Endothelial cell of umbilical vein (primary cell): ENCODE data around the gene TOGARAM2. TPM values are rescaled to one million over a fixed set of nuclear protein-coding genes. Genes with fewer than 3 reads are reported as not detected.

Experiments used
- BruUV-seq: library from RNA; stranded (reverse); fragments of 400-500 nt; replicated peaks from 2 replicates; lab custom pipeline; 2021; lab: Mats Ljungman, UMichigan
- CTCF ChIA-PET: fragments of 300-600, 350-600 bp; sonication (Branson Sonifier 250); formaldehyde crosslinking; loops from one replicate; lab custom pipeline; 2021; ENCODE audit warnings: antibody characterized with exemption, inconsistent platforms; lab: Charles Lee
- POLR2A ChIA-PET: fragments of 300-600, 350-600 bp; sonication (Branson Sonifier 250); formaldehyde crosslinking; loops from one replicate; lab custom pipeline; 2021; ENCODE audit warnings: antibody characterized with exemption, inconsistent platforms; lab: Charles Lee
- DNase-seq: peaks from one replicate; pipeline ENCODE4 v3.0.0-alpha.2; 2011; ENCODE audit warnings: low read depth, low spot score
- FAIRE-seq: peaks from 2 replicates; lab custom pipeline; 2011; peaks lifted over from hg19 to GRCh38; lab: Jason Lieb, UNC
- H2AFZ ChIP-seq: 2 replicates; pipeline ENCODE4 v1.6.0; 2012; ENCODE audit warnings: low read depth, low read length, control low read depth, inconsistent platforms
- H3K27ac ChIP-seq: 2 replicates; pipeline ENCODE4 v1.5.1; 2011; ENCODE audit warnings: low read depth, mild to moderate bottlenecking, control low read depth, low read length, moderate library complexity; ENCODE audit not compliant: insufficient read depth
- H3K27me3 ChIP-seq, 2 experiments: 2 replicates each; pipeline versions ENCODE4 v1.6.0 to v1.6.1; 2011; ENCODE audit warnings: low read length in 2 of 2, mixed read lengths in 1 of 2; ENCODE audit not compliant: control insufficient read depth in 2 of 2, insufficient read depth in 2 of 2
- H3K36me3 ChIP-seq, 2 experiments: 2 replicates in 1 of 2; 3 replicates in 1 of 2; pipeline ENCODE4 v1.5.1; 2011; ENCODE audit warnings: low read length in 2 of 2, mild to moderate bottlenecking in 1 of 2, moderate library complexity in 1 of 2; ENCODE audit not compliant: control insufficient read depth in 2 of 2, insufficient read depth in 2 of 2; ENCODE audit errors: extremely low read depth in 1 of 2
- H3K4me1 ChIP-seq: 3 replicates; pipeline ENCODE4 v1.5.1; 2011; ENCODE audit warnings: mild to moderate bottlenecking, low read length; ENCODE audit not compliant: control insufficient read depth, insufficient read depth; ENCODE audit errors: extremely low read depth
- H3K4me2 ChIP-seq: 2 replicates; pipeline ENCODE4 v1.6.1; 2011; ENCODE audit warnings: low read length, control low read depth, mixed read lengths; ENCODE audit not compliant: insufficient read depth
- H3K4me3 ChIP-seq, 3 experiments: fragments of 200-600 bp in 1 of 3; sonication (generic), shearing (Covaris generic) in 1 of 3; replicated peaks in 1 of 3; 2 replicates each; pipeline ENCODE4 v1.5.1; 2011 to 2016; ENCODE audit warnings: control low read depth in 3 of 3, low read length in 3 of 3, mild to moderate bottlenecking in 2 of 3, inconsistent platforms in 1 of 3, low read depth in 1 of 3, moderate library complexity in 1 of 3; ENCODE audit not compliant: insufficient read depth in 1 of 3
- H3K79me2 ChIP-seq: 2 replicates; pipeline ENCODE4 v1.6.0; 2012; ENCODE audit warnings: low read length, inconsistent platforms; ENCODE audit not compliant: control insufficient read depth, insufficient read depth
- H3K9ac ChIP-seq: replicated peaks from 2 replicates; pipeline ENCODE3; 2011; ENCODE audit warnings: low read length, control low read depth; ENCODE audit not compliant: insufficient read depth; ENCODE audit errors: extremely low read depth
- H3K9me1 ChIP-seq: replicated peaks from 3 replicates; pipeline ENCODE4 v1.6.0; 2011; ENCODE audit warnings: mild to moderate bottlenecking, low read length; ENCODE audit not compliant: control insufficient read depth, insufficient read depth; ENCODE audit errors: extremely low read depth
- H3K9me3 ChIP-seq: replicated peaks from 2 replicates; pipeline ENCODE4 v1.5.1; 2012; ENCODE audit warnings: low read length, inconsistent platforms; ENCODE audit not compliant: control insufficient read depth, insufficient read depth
- H4K20me1 ChIP-seq: replicated peaks from 2 replicates; pipeline ENCODE3; 2011; ENCODE audit warnings: mild to moderate bottlenecking, low read length; ENCODE audit not compliant: control insufficient read depth, insufficient read depth; ENCODE audit errors: extremely low read depth
- CTCF ChIP-seq, 2 donors: IDR thresholded peaks; 1 replicate in 1 of 2; 2 replicates in 1 of 2; pipeline ENCODE4 v1.5.1; 2011; ENCODE audit warnings: low read length in 2 of 2, mild to moderate bottlenecking in 2 of 2, moderate library complexity in 2 of 2, control low read depth in 1 of 2, inconsistent platforms in 1 of 2, low read depth in 1 of 2; ENCODE audit not compliant: insufficient read depth in 1 of 2; ENCODE audit errors: extremely low read depth in 1 of 2
- EZH2 ChIP-seq: IDR thresholded peaks from 2 replicates; pipeline ENCODE4 v1.6.1; 2012; ENCODE audit warnings: borderline replicate concordance, low read depth, mild to moderate bottlenecking, moderate library complexity, low read length, inconsistent platforms; ENCODE audit not compliant: severe bottlenecking
- FOS ChIP-seq: IDR thresholded peaks from 2 replicates; pipeline ENCODE4 v1.6.1; 2011; ENCODE audit warnings: mild to moderate bottlenecking, low read length, moderate library complexity, borderline replicate concordance; ENCODE audit not compliant: insufficient read depth
- GATA2 ChIP-seq: IDR thresholded peaks from 2 replicates; pipeline ENCODE4 v1.7.0; 2011; ENCODE audit warnings: low read depth, mild to moderate bottlenecking, moderate library complexity, mixed read lengths, low read length; ENCODE audit not compliant: insufficient read length, insufficient read depth
- JUN ChIP-seq: IDR thresholded peaks from 2 replicates; pipeline ENCODE4 v1.6.1; 2011; ENCODE audit warnings: borderline replicate concordance, low read depth; ENCODE audit not compliant: insufficient read length, insufficient read depth
- MAX ChIP-seq: IDR thresholded peaks from 2 replicates; pipeline ENCODE4 v1.6.1; 2011; ENCODE audit not compliant: insufficient read depth, insufficient read length
- MYC ChIP-seq: IDR thresholded peaks from one replicate; pipeline ENCODE4 v1.6.1; 2011; ENCODE audit warnings: mild to moderate bottlenecking, low read depth, low read length
- POLR2A ChIP-seq: IDR thresholded peaks from 2 replicates; pipeline ENCODE4 v1.6.1; 2012; ENCODE audit warnings: low read depth, mild to moderate bottlenecking, control low read depth, low read length
- POLR2AphosphoS5 ChIP-seq: IDR thresholded peaks from 2 replicates; pipeline ENCODE4 v1.6.1; 2012; ENCODE audit warnings: low read depth, mild to moderate bottlenecking, control low read depth, low read length, moderate library complexity; ENCODE audit not compliant: insufficient read depth
- dilution Hi-C: fragments of 300-500 bp; cut with MboI; formaldehyde crosslinking; loops from one replicate; pipeline ENCODE4 v1.15.0; 2019; ENCODE audit warnings: low sequenced_read_pairs; ENCODE audit not compliant: extremely low pct_ligation_motif_present
- intact Hi-C: fragments of 100-400 bp; cut with micrococcal nuclease; formaldehyde crosslinking; loops from one replicate; pipeline ENCODE4 v1.10.0; 2022
- polyA plus RNA-seq, 4 experiments: library from polyadenylated mRNA; depleted of rRNA in 3 of 4; stranded (reverse) in 3 of 4; unstranded in 1 of 4; fragments of >200 nt; gene quantifications; 2 replicates each; pipeline versions ENCODE4 v1.2.1 to v1.2.3, GENCODE V29; 2011 to 2012; ENCODE audit warnings: missing spikeins in 1 of 4
- total RNA-seq: library from RNA; stranded (reverse); gene quantifications from 2 replicates; pipeline ENCODE4 v1.2.3, GENCODE V29; 2021

The TOGARAM2 gene
- total and polyA plus RNA-seq, 2 donors (not counting 3 experiments of a cell fraction or from before 2014, with no cell fraction given): not detected

- no peak overlapping the region for H3K9ac ChIP-seq
- BruUV-seq: no TSS peak
- no peak overlapping the region for H2AFZ ChIP-seq
- no peaks in the 10 kb centered on the region for H3K4me1 ChIP-seq
- no peaks in the 10 kb centered on the region for H3K9me3 ChIP-seq
- no peaks in the 10 kb centered on the region for H3K9me1 ChIP-seq
- dilution Hi-C loops: no loop called here
- no peak overlapping the region for H3K4me3 ChIP-seq
- no peaks in the 10 kb centered on the region for H3K79me2 ChIP-seq
- DNase-seq (no peak), FAIRE-seq (no peak)
- intact Hi-C loops: no loop called here
- ChIA-PET POLR2A (no interaction called here), CTCF (no interaction called here)
- H3K36me3 ChIP-seq: no peaks in the 10 kb centered on the region
- H4K20me1 ChIP-seq: no peaks in the 10 kb centered on the region
- H3K4me2 ChIP-seq: no peak overlapping the region
- no peak overlapping the region for H3K27ac ChIP-seq
- H3K27me3 ChIP-seq: no peaks in the 10 kb centered on the region
- TF ChIP-seq POLR2AphosphoS5 (no peak), MAX (no peak), POLR2A (no peak), MYC (no peak), CTCF (IDR thresholded peaks at IDR 0.05; ENCODE audit: extremely low read depth in 1 of 2, insufficient read depth in 1 of 2, low read depth in 1 of 2, low read length in 2 of 2) (no peak), JUN (no peak), EZH2 (no peak), GATA2 (no peak), FOS (no peak)
Measured at GRCh38 chr2:29041161-29041660, 60.1 kb downstream of the TOGARAM2 start.
